ENCODE data around the gene BRINP1.

The BRINP1 gene

GRCh38 chr9:119273984-119274665 is 95.1 kb downstream of the BRINP1 start:
- DNase-seq, result no peak

GRCh38 chr9:119273325-119273904 is 95.8 kb downstream of the BRINP1 start:
- no peak for DNase-seq

- DNase-seq, result no peak
These were observed 96.6 kb downstream of the BRINP1 start for GRCh38 chr9:119272500-119273211.

- DNase-seq, result no peak
These were observed 100.2 kb downstream of the BRINP1 start for GRCh38 chr9:119268985-119269384.

- no peak for DNase-seq
These were observed 105.1 kb downstream of the BRINP1 start for GRCh38 chr9:119264165-119264564.

GRCh38 chr9:119257592-119257991 is 111.6 kb downstream of the BRINP1 start:
- DNase-seq, result no peak

GRCh38 chr9:119255116-119255515 is 114.1 kb downstream of the BRINP1 start:
- no peak for DNase-seq

GRCh38 chr9:119252671-119253299 is 116.5 kb downstream of the BRINP1 start:
- DNase-seq, result no peak

- DNase-seq, result no peak
These were observed 117.3 kb downstream of the BRINP1 start for GRCh38 chr9:119251936-119252335.

- no peak for DNase-seq
These were observed 118.5 kb downstream of the BRINP1 start for GRCh38 chr9:119250730-119251129.

- DNase-seq, result no peak
These were observed 128.7 kb downstream of the BRINP1 start for GRCh38 chr9:119240546-119240945.

- DNase-seq, result no peak
These were observed 134.6 kb downstream of the BRINP1 start for GRCh38 chr9:119234636-119235035.

GRCh38 chr9:119227422-119227821 is 141.8 kb downstream of the BRINP1 start:
- DNase-seq, result no peak

- DNase-seq, result no peak
These were observed 144.8 kb downstream of the BRINP1 start for GRCh38 chr9:119224431-119224830.

- no peak for DNase-seq
These were observed 148.0 kb downstream of the BRINP1 start for GRCh38 chr9:119221276-119221675.

GRCh38 chr9:119218293-119218692 is 150.9 kb downstream of the BRINP1 start:
- no peak for DNase-seq

- DNase-seq, result no peak
These were observed 152.4 kb downstream of the BRINP1 start for GRCh38 chr9:119216651-119217331.

GRCh38 chr9:119215651-119216050 is 153.6 kb downstream of the BRINP1 start:
- DNase-seq, result no peak

GRCh38 chr9:119213471-119213870 is 155.8 kb downstream of the BRINP1 start:
- no peak for DNase-seq

- DNase-seq, result no peak
These were observed 171.2 kb downstream of the BRINP1 start for GRCh38 chr9:119197893-119198607.

GRCh38 chr9:119195521-119195920 is 173.7 kb downstream of the BRINP1 start:
- no peak for DNase-seq

- DNase-seq, result no peak
These were observed 183.9 kb downstream of the BRINP1 start for GRCh38 chr9:119185298-119185697.
